ENCODE results near the gene PDE4D. TPM values are rescaled to one million over a fixed set of nuclear protein-coding genes. Genes with fewer than 3 reads are reported as not detected.

Gene PDE4D
- total RNA-seq, 1 donor from 2014 or later: 11.8 TPM

- TF ChIP-seq, protein P1, sequence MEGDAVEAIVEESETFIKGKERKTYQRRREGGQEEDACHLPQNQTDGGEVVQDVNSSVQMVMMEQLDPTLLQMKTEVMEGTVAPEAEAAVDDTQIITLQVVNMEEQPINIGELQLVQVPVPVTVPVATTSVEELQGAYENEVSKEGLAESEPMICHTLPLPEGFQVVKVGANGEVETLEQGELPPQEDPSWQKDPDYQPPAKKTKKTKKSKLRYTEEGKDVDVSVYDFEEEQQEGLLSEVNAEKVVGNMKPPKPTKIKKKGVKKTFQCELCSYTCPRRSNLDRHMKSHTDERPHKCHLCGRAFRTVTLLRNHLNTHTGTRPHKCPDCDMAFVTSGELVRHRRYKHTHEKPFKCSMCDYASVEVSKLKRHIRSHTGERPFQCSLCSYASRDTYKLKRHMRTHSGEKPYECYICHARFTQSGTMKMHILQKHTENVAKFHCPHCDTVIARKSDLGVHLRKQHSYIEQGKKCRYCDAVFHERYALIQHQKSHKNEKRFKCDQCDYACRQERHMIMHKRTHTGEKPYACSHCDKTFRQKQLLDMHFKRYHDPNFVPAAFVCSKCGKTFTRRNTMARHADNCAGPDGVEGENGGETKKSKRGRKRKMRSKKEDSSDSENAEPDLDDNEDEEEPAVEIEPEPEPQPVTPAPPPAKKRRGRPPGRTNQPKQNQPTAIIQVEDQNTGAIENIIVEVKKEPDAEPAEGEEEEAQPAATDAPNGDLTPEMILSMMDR (conservative IDR thresholded peaks at IDR 0.05): no peak
- peaks cover 31% of the 10 kb centered on the region for H3K4me1 Mint-ChIP-seq
- H3K36me3 Mint-ChIP-seq (ENCODE audit: low read depth): no peaks in the 10 kb centered on the region
- no peaks in the 10 kb centered on the region for H3K9me3 Mint-ChIP-seq
- H3K27ac Mint-ChIP-seq (ENCODE audit: unreplicated experiment): peak overlapping the region; percentile 92
- no peak for DNase-seq (ENCODE audit: low read depth, low spot score)
- no peaks in the 10 kb centered on the region for H3K27me3 Mint-ChIP-seq (ENCODE audit: low read depth)
- peak overlapping the region; percentile 85 for H3K4me3 Mint-ChIP-seq
Observed at GRCh38 chr5:59275170-59275509, 618.4 kb downstream of the PDE4D start.

- no peak for DNase-seq (ENCODE audit: low read depth, low spot score)
- peak overlapping the region; percentile 76 for H3K4me3 Mint-ChIP-seq
- TF ChIP-seq, protein P1 (conservative IDR thresholded peaks at IDR 0.05): no peak
- H3K27me3 Mint-ChIP-seq (ENCODE audit: low read depth): no peaks in the 10 kb centered on the region
- no peak overlapping the region for H3K27ac Mint-ChIP-seq (ENCODE audit: unreplicated experiment)
- H3K4me1 Mint-ChIP-seq: peaks cover 31% of the 10 kb centered on the region
- H3K9me3 Mint-ChIP-seq: no peaks in the 10 kb centered on the region
- H3K36me3 Mint-ChIP-seq (ENCODE audit: low read depth): no peaks in the 10 kb centered on the region
Observed at GRCh38 chr5:59274106-59274636, 619.4 kb downstream of the PDE4D start.

GRCh38 chr5:59272809-59273427, 620.6 kb downstream of the PDE4D start:
- Mint-ChIP-seq H3K27ac (ENCODE audit: unreplicated experiment) (no peak overlapping the region), H3K4me1 (peaks cover 31% of the 10 kb centered on the region), H3K9me3 (no peaks in the 10 kb centered on the region), H3K27me3 (ENCODE audit: low read depth) (no peaks in the 10 kb centered on the region), H3K36me3 (ENCODE audit: low read depth) (no peaks in the 10 kb centered on the region), H3K4me3 (peak overlapping the region; percentile 52)
- no peak for DNase-seq (ENCODE audit: low read depth, low spot score)
- TF ChIP-seq, protein P1 (conservative IDR thresholded peaks at IDR 0.05): no peak

GRCh38 chr5:59268756-59269415, 624.6 kb downstream of the PDE4D start:
- no peak overlapping the region for H3K27ac Mint-ChIP-seq (ENCODE audit: unreplicated experiment)
- no peak overlapping the region for H3K4me3 Mint-ChIP-seq
- DNase-seq (ENCODE audit: low read depth, low spot score): no peak
- H3K4me1 Mint-ChIP-seq: peaks cover 9% of the 10 kb centered on the region
- no peaks in the 10 kb centered on the region for H3K36me3 Mint-ChIP-seq (ENCODE audit: low read depth)
- TF ChIP-seq, protein P1 (conservative IDR thresholded peaks at IDR 0.05): no peak
- H3K9me3 Mint-ChIP-seq: no peaks in the 10 kb centered on the region
- no peaks in the 10 kb centered on the region for H3K27me3 Mint-ChIP-seq (ENCODE audit: low read depth)

- H3K9me3 Mint-ChIP-seq: no peaks in the 10 kb centered on the region
- H3K27ac Mint-ChIP-seq (ENCODE audit: unreplicated experiment): no peak overlapping the region
- peaks cover 9% of the 10 kb centered on the region for H3K4me1 Mint-ChIP-seq
- no peak for DNase-seq (ENCODE audit: low read depth, low spot score)
- TF ChIP-seq, protein P1 (conservative IDR thresholded peaks at IDR 0.05): no peak
- no peaks in the 10 kb centered on the region for H3K36me3 Mint-ChIP-seq (ENCODE audit: low read depth)
- H3K27me3 Mint-ChIP-seq (ENCODE audit: low read depth): no peaks in the 10 kb centered on the region
- no peak overlapping the region for H3K4me3 Mint-ChIP-seq
Observed at GRCh38 chr5:59267033-59267432, 626.5 kb downstream of the PDE4D start.
